Spleen (tissue), 11 donors: ENCODE data around the gene EHBP1. TPM values are rescaled to one million over a fixed set of nuclear protein-coding genes. Genes with fewer than 3 reads are reported as not detected.
"Not testable (repeated sequence)": the region's sequence is repeated elsewhere in the genome, so short reads cannot be mapped to it uniquely, and the experiment has no call there.

Experiments
- DNase-seq: peaks from one replicate; pipeline ENCODE4 v3.0.0-alpha.2; 2020
- H3K27ac ChIP-seq, 8 donors: fragments of 200-600 bp; sonication (generic) in 7 of 8; 1 replicate in 4 of 8; 2 replicates in 4 of 8; pipeline versions ENCODE4 v1.5.0 to v1.8.0; 2016 to 2021; ENCODE audit warnings: inconsistent platforms in 4 of 8, mild to moderate bottlenecking in 4 of 8, moderate library complexity in 1 of 8
- H3K27me3 ChIP-seq, 7 donors: fragments of 200-600 bp; sonication (generic) in 6 of 7; replicated peaks in 1 of 7; 1 replicate in 4 of 7; 2 replicates in 3 of 7; pipeline versions ENCODE4 v1.5.0 to v1.8.0; 2016 to 2021; ENCODE audit warnings: inconsistent platforms in 3 of 7, mild to moderate bottlenecking in 1 of 7
- H3K36me3 ChIP-seq, 6 donors: fragments of 200-600 bp; sonication (generic) in 5 of 6; 1 replicate in 4 of 6; 2 replicates in 2 of 6; pipeline versions ENCODE4 v1.5.0 to v1.8.0; 2016 to 2021; ENCODE audit warnings: inconsistent platforms in 2 of 6
- H3K4me1 ChIP-seq, 6 donors: fragments of 200-600 bp; sonication (generic) in 5 of 6; 1 replicate in 3 of 6; 2 replicates in 3 of 6; pipeline versions ENCODE4 v1.5.0 to v1.8.0; 2016 to 2021; ENCODE audit warnings: inconsistent platforms in 3 of 6
- H3K4me3 ChIP-seq, 8 donors: fragments of 200-600 bp; sonication (generic) in 7 of 8; 1 replicate in 4 of 8; 2 replicates in 4 of 8; pipeline versions ENCODE4 v1.5.0 to v1.8.0; 2016 to 2021; ENCODE audit warnings: inconsistent platforms in 4 of 8, mild to moderate bottlenecking in 4 of 8, moderate library complexity in 2 of 8
- H3K9me3 ChIP-seq, 8 donors: fragments of 200-600 bp; sonication (generic) in 7 of 8; 1 replicate in 4 of 8; 2 replicates in 4 of 8; pipeline versions ENCODE4 v1.5.0 to v1.8.0; 2016 to 2021; ENCODE audit warnings: inconsistent platforms in 4 of 8
- CTCF ChIP-seq, 11 experiments: fragments of 200-600 bp in 7 of 11; fragments of 450-650 bp in 4 of 11; sonication (generic) in 4 of 11; IDR thresholded peaks in 8 of 11; conservative IDR thresholded peaks in 3 of 11; 1 replicate in 7 of 11; 2 replicates in 4 of 11; pipeline versions ENCODE4 v1.4.0 to v1.8.0; 2016 to 2021; ENCODE audit warnings: antibody characterized with exemption in 11 of 11, inconsistent platforms in 4 of 11, mild to moderate bottlenecking in 1 of 11
- POLR2A ChIP-seq, 3 donors: fragments of 450-650 bp; IDR thresholded peaks; one replicate each; pipeline ENCODE4 v1.5.1; 2017; ENCODE audit warnings: antibody characterized with exemption in 3 of 3, mild to moderate bottlenecking in 1 of 3
- POLR2AphosphoS5 ChIP-seq, 3 donors: sonication (generic); formaldehyde crosslinking; IDR thresholded peaks; one replicate each; pipeline ENCODE4 v1.5.1; 2017; ENCODE audit warnings: antibody characterized with exemption in 3 of 3
- WGBS, 5 donors: extraction: QIAGEN DNeasy Blood & Tissue Kit in 3 of 5; methylation state at CpG; one replicate each; pipeline versions ENCODE4 v1.1.5 to v1.1.7; 2013 to 2018; 5-methylcytosine and 5-hydroxymethylcytosine counted together
- intact Hi-C: fragments of 100-400 bp; cut with DNase I; formaldehyde crosslinking; loops from one replicate; pipeline ENCODE4 v1.15.0; 2023; ENCODE audit warnings: low total_unique reads
- polyA plus RNA-seq, 3 donors: library from polyadenylated mRNA; stranded (reverse); fragments of 200-250 nt; gene quantifications; one replicate each; pipeline ENCODE4 v1.2.1, GENCODE V29; 2013
- total RNA-seq, 7 donors: library from RNA; depleted of rRNA in 3 of 7; stranded (reverse); fragments of >200 nt in 3 of 7; fragmentation: NEBNext Ultra II Directional in 4 of 7; extraction: Animal tissue kit (Norgen Biotek cat#: 25700) in 4 of 7; gene quantifications; one replicate each; pipeline versions ENCODE4 v1.1.0 to v1.2.1, GENCODE V29; 2016 to 2021
- donor health status: healthy with polysubstance abuse.
- donor health status: DM: no; HTN: no; CAD: no; lungs with moderate emphysema.
- donor health status: DM: no; HTN: no; CAD: no.
- donor health status: Bipolar disorder and iron deficiency.
- donor health status: healthy.
- donor health status: DM: no; HTN: no; CAD: no.
- donor health status: DM: yes; HTN: yes; CAD: no.

Gene EHBP1
- total and polyA plus RNA-seq, 10 donors: 5.0 to 44.2 (median 31.7) TPM

- Histone ChIP-seq H3K27ac (no peak overlapping the region), H3K4me1 (no peaks in the 10 kb centered on the region), H3K4me3 (no peak overlapping the region), H3K36me3 (peaks cover 0 to 9% (median 0%) of the 10 kb centered on the region in 6 donors), H3K9me3 (peaks cover 0 to 9% (median 0%) of the 10 kb centered on the region in 8 donors), H3K27me3 (no peaks in the 10 kb centered on the region)
- no peak for DNase-seq
- TF ChIP-seq POLR2AphosphoS5 (IDR thresholded peaks at IDR 0.05) (no peak), POLR2A (IDR thresholded peaks at IDR 0.05) (no peak), CTCF (IDR thresholded peaks at IDR 0.05 in 8 of 11, conservative IDR thresholded peaks at IDR 0.05 in 3 of 11) (no peak)
- intact Hi-C loops: no loop called here
- WGBS, 5 donors: 92 to 98% (median 96%) methylated on average over 4 of the region's 4 CpGs
Observed at GRCh38 chr2:62747876-62748275, 42.4 kb downstream of the EHBP1 start.

- H3K4me1 ChIP-seq, H3K27me3 ChIP-seq, H3K27ac ChIP-seq, intact Hi-C loops, DNase-seq, H3K4me3 ChIP-seq: not testable (repeated sequence)
- peaks cover 0 to 14% (median 0%) of the 10 kb centered on the region in 6 donors for H3K36me3 ChIP-seq
- peaks cover 0 to 13% (median 0%) of the 10 kb centered on the region in 8 donors for H3K9me3 ChIP-seq
- WGBS, 5 donors: 87 to 100% (median 94%) methylated on average over 1 of the region's 1 CpG
Observed at GRCh38 chr2:62749111-62749510, 43.6 kb downstream of the EHBP1 start.

- Histone ChIP-seq H3K9me3 (peaks cover 0 to 14% (median 3%) of the 10 kb centered on the region in 8 donors), H3K4me3 (no peak overlapping the region), H3K36me3 (peaks cover 0 to 15% (median 0%) of the 10 kb centered on the region in 6 donors), H3K4me1 (no peaks in the 10 kb centered on the region), H3K27ac (no peak overlapping the region), H3K27me3 (no peaks in the 10 kb centered on the region)
- intact Hi-C loops: no loop called here
- no peak for DNase-seq
- TF ChIP-seq CTCF (IDR thresholded peaks at IDR 0.05 in 8 of 11, conservative IDR thresholded peaks at IDR 0.05 in 3 of 11) (no peak), POLR2AphosphoS5 (IDR thresholded peaks at IDR 0.05) (no peak), POLR2A (IDR thresholded peaks at IDR 0.05) (no peak)
- WGBS, 5 donors: 90 to 96% (median 91%) methylated on average over 3 of the region's 3 CpGs
Observed at GRCh38 chr2:62757029-62757428, 51.5 kb downstream of the EHBP1 start.

- 94 to 98% (median 94%) methylated on average over 2 of the region's 2 CpGs for WGBS, 5 donors
Observed at GRCh38 chr2:62760026-62760425, 54.5 kb downstream of the EHBP1 start.

More at GRCh38 chr2:62760026-62760425, 54.5 kb downstream of the EHBP1 start:
- no peak overlapping the region for H3K27ac ChIP-seq
- H3K27me3 ChIP-seq: no peaks in the 10 kb centered on the region
- TF ChIP-seq POLR2AphosphoS5 (IDR thresholded peaks at IDR 0.05) (no peak), CTCF (IDR thresholded peaks at IDR 0.05 in 8 of 11, conservative IDR thresholded peaks at IDR 0.05 in 3 of 11) (no peak), POLR2A (IDR thresholded peaks at IDR 0.05) (no peak)
- intact Hi-C loops: loop anchor here (10.0 kb wide), 1 partner anchor 845 kb away; no protein-coding TSS in a partner anchor
- no peaks in the 10 kb centered on the region for H3K36me3 ChIP-seq
- H3K9me3 ChIP-seq: peaks cover 0 to under 1% (median 0%) of the 10 kb centered on the region in 8 donors
- no peaks in the 10 kb centered on the region for H3K4me1 ChIP-seq
- no peak for DNase-seq
- H3K4me3 ChIP-seq: no peak overlapping the region
